Endodermal cell (in vitro differentiated cells): ENCODE results near the gene MTHFD1L. TPM values are rescaled to one million over a fixed set of nuclear protein-coding genes. Genes with fewer than 3 reads are reported as not detected.

Experiments used
- DNase-seq: peaks from one replicate; pipeline ENCODE4 v3.0.0-alpha.2; 2017
- H3K27ac ChIP-seq: 2 replicates; pipeline ENCODE4 v1.5.1; 2013; ENCODE audit warnings: mild to moderate bottlenecking, low read depth, low read length, moderate library complexity
- H3K27me3 ChIP-seq: 2 replicates; pipeline ENCODE4 v1.6.1; 2013; ENCODE audit warnings: mild to moderate bottlenecking, low read length, moderate library complexity; ENCODE audit not compliant: insufficient read depth, control insufficient read depth, poor library complexity, severe bottlenecking
- H3K36me3 ChIP-seq: 2 replicates; pipeline ENCODE4 v1.7.0; 2013; ENCODE audit warnings: mild to moderate bottlenecking, low read length, moderate library complexity; ENCODE audit not compliant: control insufficient read depth, insufficient read depth
- H3K4me1 ChIP-seq: one replicate; pipeline ENCODE4 v1.7.0; 2013; ENCODE audit warnings: low read length; ENCODE audit not compliant: control insufficient read depth, insufficient read depth
- H3K4me3 ChIP-seq: 2 replicates; pipeline ENCODE4 v1.5.1; 2013; ENCODE audit warnings: mild to moderate bottlenecking, low read length, moderate library complexity
- H3K9ac ChIP-seq: 2 replicates; pipeline ENCODE4 v1.6.1; 2013; ENCODE audit warnings: mild to moderate bottlenecking, low read length, moderate library complexity; ENCODE audit not compliant: poor library complexity, severe bottlenecking; ENCODE audit errors: extremely low read depth
- H3K9me3 ChIP-seq: 2 replicates; pipeline ENCODE4 v1.6.1; 2013; ENCODE audit warnings: mild to moderate bottlenecking, low read length, moderate library complexity; ENCODE audit not compliant: control insufficient read depth
- H3K27ac Mint-ChIP-seq: 2 replicates; pipeline ENCODE4 v1.8.0; 2020; ENCODE audit warnings: mixed read lengths
- H3K27me3 Mint-ChIP-seq: 2 replicates; pipeline ENCODE4 v1.8.0; 2021; ENCODE audit warnings: mild to moderate bottlenecking, mixed read lengths; ENCODE audit not compliant: insufficient read depth
- H3K36me3 Mint-ChIP-seq: 2 replicates; pipeline ENCODE4 v1.8.0; 2020; ENCODE audit warnings: low read depth, mixed read lengths
- H3K4me1 Mint-ChIP-seq: 2 replicates; pipeline ENCODE4 v1.8.0; 2020; ENCODE audit warnings: mixed read lengths
- H3K4me3 Mint-ChIP-seq: 2 replicates; pipeline ENCODE4 v1.8.0; 2020; ENCODE audit warnings: mild to moderate bottlenecking, moderate library complexity, mixed read lengths
- H3K9me3 Mint-ChIP-seq: 2 replicates; pipeline ENCODE4 v1.8.0; 2020; ENCODE audit warnings: mild to moderate bottlenecking, mixed read lengths
- WGBS, 2 experiments: methylation state at CpG; one replicate each; pipeline versions ENCODE4 v1.1.5 to v1.1.7; 2013; ENCODE audit warnings: missing lambda C conversion rate in 2 of 2, mixed read lengths in 1 of 2; ENCODE audit not compliant: insufficient coverage in 1 of 2, insufficient read length in 1 of 2; 5-methylcytosine and 5-hydroxymethylcytosine counted together
- total RNA-seq, 2 donors: library from RNA; stranded (reverse); fragmentation: NEBNext Ultra II Directional in 1 of 2; extraction: Animal tissue kit (Norgen Biotek cat#: 25700) in 1 of 2; gene quantifications; 2 replicates in 1 of 2; 3 replicates in 1 of 2; pipeline ENCODE4 v1.2.1, GENCODE V29; 2021
- TF ChIP-seq, protein P1 (sequence below): fragments of 200-600 bp; sonication (generic); conservative IDR thresholded peaks from 2 replicates; pipeline ENCODE4 v1.5.0; 2021; ENCODE audit warnings: antibody characterized with exemption, mild to moderate bottlenecking

Gene MTHFD1L
- total RNA-seq, 2 donors from 2014 or later: 70.2 to 72.6 TPM

GRCh38 chr6:150975136-150975535 lies 109.6 kb downstream of the MTHFD1L start:
- H3K27me3 Mint-ChIP-seq: no peaks in the 10 kb centered on the region
- H3K4me1 Mint-ChIP-seq: no peaks in the 10 kb centered on the region
- TF ChIP-seq, protein P1, sequence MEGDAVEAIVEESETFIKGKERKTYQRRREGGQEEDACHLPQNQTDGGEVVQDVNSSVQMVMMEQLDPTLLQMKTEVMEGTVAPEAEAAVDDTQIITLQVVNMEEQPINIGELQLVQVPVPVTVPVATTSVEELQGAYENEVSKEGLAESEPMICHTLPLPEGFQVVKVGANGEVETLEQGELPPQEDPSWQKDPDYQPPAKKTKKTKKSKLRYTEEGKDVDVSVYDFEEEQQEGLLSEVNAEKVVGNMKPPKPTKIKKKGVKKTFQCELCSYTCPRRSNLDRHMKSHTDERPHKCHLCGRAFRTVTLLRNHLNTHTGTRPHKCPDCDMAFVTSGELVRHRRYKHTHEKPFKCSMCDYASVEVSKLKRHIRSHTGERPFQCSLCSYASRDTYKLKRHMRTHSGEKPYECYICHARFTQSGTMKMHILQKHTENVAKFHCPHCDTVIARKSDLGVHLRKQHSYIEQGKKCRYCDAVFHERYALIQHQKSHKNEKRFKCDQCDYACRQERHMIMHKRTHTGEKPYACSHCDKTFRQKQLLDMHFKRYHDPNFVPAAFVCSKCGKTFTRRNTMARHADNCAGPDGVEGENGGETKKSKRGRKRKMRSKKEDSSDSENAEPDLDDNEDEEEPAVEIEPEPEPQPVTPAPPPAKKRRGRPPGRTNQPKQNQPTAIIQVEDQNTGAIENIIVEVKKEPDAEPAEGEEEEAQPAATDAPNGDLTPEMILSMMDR: no peak
- H3K27me3 ChIP-seq: no peaks in the 10 kb centered on the region
- H3K27ac Mint-ChIP-seq: no peak overlapping the region
- WGBS, 2 experiments: 96 to 98% methylated on average over 5 to 6 of the region's 6 CpGs
- H3K9me3 ChIP-seq: no peaks in the 10 kb centered on the region
- no peak overlapping the region for H3K27ac ChIP-seq
- peaks cover 68% of the 10 kb centered on the region for H3K36me3 ChIP-seq
- no peak overlapping the region for H3K4me3 Mint-ChIP-seq
- no peak for DNase-seq
- H3K9ac ChIP-seq: no peak overlapping the region
- H3K4me1 ChIP-seq: no peaks in the 10 kb centered on the region
- no peak overlapping the region for H3K4me3 ChIP-seq
- peaks cover 57% of the 10 kb centered on the region for H3K36me3 Mint-ChIP-seq
- H3K9me3 Mint-ChIP-seq: no peaks in the 10 kb centered on the region

DNA sequence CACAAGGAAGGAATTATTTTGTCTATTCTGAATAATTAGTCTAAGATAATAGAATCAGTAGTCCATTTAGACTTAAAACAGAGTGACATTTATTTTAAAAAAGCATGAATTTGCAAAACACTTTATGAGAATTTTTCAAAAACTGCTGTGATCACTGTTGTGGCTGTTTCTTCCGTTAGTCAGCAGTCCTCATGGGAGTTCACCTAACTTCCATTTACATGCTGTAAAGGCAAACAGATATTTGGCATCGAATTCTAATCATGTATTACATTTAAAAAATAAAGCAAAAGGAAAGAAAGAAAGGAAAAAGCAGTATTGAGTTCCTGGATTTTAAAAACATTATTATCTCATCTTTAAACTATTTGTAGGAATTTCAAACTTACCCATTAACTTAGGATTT lies 111.8 kb downstream of the MTHFD1L start:
- peaks cover 59% of the 10 kb centered on the region for H3K36me3 Mint-ChIP-seq
- 87 to 90% methylated on average over 1 to 2 of the region's 2 CpGs for WGBS, 2 experiments

DNA sequence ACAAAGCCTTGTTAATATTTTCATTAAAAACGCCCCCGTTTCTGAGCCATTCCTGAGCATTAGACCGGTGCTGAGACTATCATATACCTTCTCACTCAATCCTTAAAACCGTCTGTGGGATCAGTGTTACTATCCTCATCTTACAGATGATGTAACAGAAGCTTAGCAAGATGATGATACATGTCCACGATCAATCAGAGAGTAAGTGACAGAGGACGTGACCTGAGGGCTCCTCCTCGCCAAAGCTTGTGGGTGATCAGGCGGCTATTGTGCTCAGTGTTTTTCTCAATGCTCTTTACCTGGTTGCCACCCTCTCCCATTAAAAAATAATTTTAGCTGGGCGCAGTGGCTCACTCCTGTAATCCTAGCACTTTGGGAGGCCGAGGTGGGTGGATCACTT lies 113.1 kb downstream of the MTHFD1L start:
- H3K36me3 Mint-ChIP-seq: peaks cover 48% of the 10 kb centered on the region
- no peak overlapping the region for H3K4me3 Mint-ChIP-seq
- peaks cover 52% of the 10 kb centered on the region for H3K36me3 ChIP-seq
- no peak overlapping the region for H3K27ac Mint-ChIP-seq
- no peak for DNase-seq
- TF ChIP-seq, protein P1: no peak
- no peaks in the 10 kb centered on the region for H3K4me1 ChIP-seq
- H3K27me3 ChIP-seq: no peaks in the 10 kb centered on the region
- no peak overlapping the region for H3K9ac ChIP-seq
- H3K27ac ChIP-seq: no peak overlapping the region
- no peaks in the 10 kb centered on the region for H3K27me3 Mint-ChIP-seq
- 93 to 94% methylated on average over 10 of the region's 10 CpGs for whole genome bisulfite sequencing, 2 experiments
- no peak overlapping the region for H3K4me3 ChIP-seq
- H3K9me3 Mint-ChIP-seq: no peaks in the 10 kb centered on the region
- no peaks in the 10 kb centered on the region for H3K4me1 Mint-ChIP-seq
- no peaks in the 10 kb centered on the region for H3K9me3 ChIP-seq

More for the DNA sequence above, 111.8 kb downstream of the MTHFD1L start:
- Mint-ChIP-seq H3K9me3 (no peaks in the 10 kb centered on the region), H3K4me3 (no peak overlapping the region), H3K27ac (no peak overlapping the region), H3K27me3 (no peaks in the 10 kb centered on the region), H3K4me1 (no peaks in the 10 kb centered on the region)
- TF ChIP-seq, protein P1: no peak
- Histone ChIP-seq H3K9ac (no peak overlapping the region), H3K27ac (no peak overlapping the region), H3K4me1 (no peaks in the 10 kb centered on the region), H3K27me3 (no peaks in the 10 kb centered on the region), H3K9me3 (no peaks in the 10 kb centered on the region), H3K36me3 (peaks cover 59% of the 10 kb centered on the region), H3K4me3 (no peak overlapping the region)
- DNase-seq: no peak
